GM03348 (cell line): ENCODE data around the gene JOSD2.
A peak's percentile ranks its signal among the peaks of the same experiment; 100 is the strongest.

ENCODE experiments used
- DNase-seq: peaks from one replicate; pipeline ENCODE4 v3.0.0; 2012; ENCODE audit warnings: low spot score

Gene JOSD2

GRCh38 chr19:50514346-50515167 is 3.6 kb upstream of the JOSD2 start:
- no peak for DNase-seq

- no peak for DNase-seq
Observed at GRCh38 chr19:50513746-50514345, 2.9 kb upstream of the JOSD2 start, which contains the start of gene ASPDH. Gene ASPDH, minus strand, starts transcription at chr19:50513913. Its CDS starts 90 bp downstream, at chr19:50513823.

- no peak for DNase-seq
Observed at GRCh38 chr19:50512999-50513745, 2.2 kb upstream of the JOSD2 start.

- no peak for DNase-seq
Observed at GRCh38 chr19:50512112-50512998, 1.4 kb upstream of the JOSD2 start.

GRCh38 chr19:50510700-50511068 is 307 bp downstream of the JOSD2 start:
- DNase-seq = no peak

GRCh38 chr19:50510121-50510670 is 795 bp downstream of the JOSD2 start:
- DNase-seq = peak; percentile 40

- DNase-seq = no peak
Observed at GRCh38 chr19:50509366-50509765, 1.6 kb downstream of the JOSD2 start.

- no peak for DNase-seq
Observed at GRCh38 chr19:50508843-50509190, 2.2 kb downstream of the JOSD2 start.

GRCh38 chr19:50507376-50507775 is 3.6 kb downstream of the JOSD2 start:
- DNase-seq = no peak

- DNase-seq = no peak
Observed at GRCh38 chr19:50506700-50507099, 4.3 kb downstream of the JOSD2 start.

- no peak for DNase-seq
Observed at GRCh38 chr19:50505856-50506611, 5.0 kb downstream of the JOSD2 start.

- no peak for DNase-seq
Observed at GRCh38 chr19:50501568-50502475, 9.2 kb downstream of the JOSD2 start.

- DNase-seq = no peak
Observed at GRCh38 chr19:50501186-50501567, 9.8 kb downstream of the JOSD2 start.

GRCh38 chr19:50500753-50501151 is 10.2 kb downstream of the JOSD2 start:
- no peak for DNase-seq

- no peak for DNase-seq
Observed at GRCh38 chr19:50500060-50500752, 10.8 kb downstream of the JOSD2 start.

GRCh38 chr19:50498219-50499056 is 12.6 kb downstream of the JOSD2 start:
- DNase-seq = no peak

GRCh38 chr19:50497022-50497405 is 14.0 kb downstream of the JOSD2 start:
- DNase-seq = no peak
